Activated naive CD4-positive, alpha-beta T cell treated with anti-CD3 and anti-CD28 coated beads for 36 hours (primary cell): ENCODE data around the gene TTLL11. TPM values are rescaled to one million over a fixed set of nuclear protein-coding genes. Genes with fewer than 3 reads are reported as not detected.
"Not testable (repeated sequence)": the region's sequence is repeated elsewhere in the genome, so short reads cannot be mapped to it uniquely, and the experiment has no call there.

Source experiments
- CTCF ChIA-PET: fragments of 350-600 bp; sonication (Branson Sonifier 250); formaldehyde crosslinking; loops from one replicate; lab custom pipeline; 2021; ENCODE audit warnings: antibody characterized with exemption; lab: Charles Lee
- DNase-seq: peaks from one replicate; pipeline ENCODE4 v3.0.0-alpha.2; 2020
- H3K27ac Mint-ChIP-seq: one replicate; pipeline ENCODE4 v1.8.0; 2021; ENCODE audit warnings: mild to moderate bottlenecking, mixed read lengths
- H3K27me3 Mint-ChIP-seq: one replicate; pipeline ENCODE4 v1.8.0; 2021; ENCODE audit warnings: low read depth, mixed read lengths
- H3K36me3 Mint-ChIP-seq: one replicate; pipeline ENCODE4 v1.8.0; 2021; ENCODE audit warnings: low read depth, mixed read lengths
- H3K4me1 Mint-ChIP-seq: one replicate; pipeline ENCODE4 v1.8.0; 2021; ENCODE audit warnings: low read depth, mixed read lengths
- H3K4me3 Mint-ChIP-seq: one replicate; pipeline ENCODE4 v1.8.0; 2021; ENCODE audit warnings: mild to moderate bottlenecking, moderate library complexity, mixed read lengths
- H3K9me3 Mint-ChIP-seq: one replicate; pipeline ENCODE4 v1.8.0; 2021; ENCODE audit warnings: mixed read lengths
- intact Hi-C: fragments of 100-400 bp; cut with micrococcal nuclease; formaldehyde crosslinking; loops from one replicate; pipeline ENCODE4 v1.15.1; 2023
- total RNA-seq, 2 experiments: library from RNA; stranded (reverse); gene quantifications; one replicate each; pipeline ENCODE4 v1.2.3, GENCODE V29; 2021

The TTLL11 gene
- total RNA-seq, 2 experiments from 2014 or later = 0.84 to 0.86 TPM

DNA sequence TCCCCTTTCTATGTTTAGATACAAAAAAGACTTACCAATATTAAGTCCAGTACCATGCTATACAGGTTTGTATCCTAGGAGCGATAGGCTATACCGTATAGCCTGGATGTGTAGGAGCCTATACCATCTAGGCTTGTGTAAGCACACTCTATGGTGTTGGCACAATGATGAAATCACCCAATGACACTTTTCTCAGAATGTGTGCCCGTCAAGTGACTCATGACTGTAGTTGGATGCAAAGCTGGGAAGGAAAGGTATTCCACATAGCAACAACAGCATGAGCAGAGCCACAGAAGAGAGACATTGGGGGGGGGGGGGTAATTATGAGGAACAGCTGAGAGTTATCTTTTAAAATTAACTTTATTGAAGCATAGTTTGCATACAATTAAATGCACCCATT, 63.2 kb downstream of the TTLL11 start:
- H3K4me1 Mint-ChIP-seq = no peaks in the 10 kb centered on the region
- CTCF ChIA-PET = interaction anchor here (0.6 to 1.5 kb wide), 2 partner anchors 34 to 1161 kb away, joined by 3 to 4 read pairs; no protein-coding TSS in a partner anchor
- peaks cover 37% of the 10 kb centered on the region for H3K36me3 Mint-ChIP-seq
- H3K4me3 Mint-ChIP-seq = no peak overlapping the region
- no peak overlapping the region for H3K27ac Mint-ChIP-seq
- no peak for DNase-seq
- peaks cover 6% of the 10 kb centered on the region for H3K9me3 Mint-ChIP-seq
- intact Hi-C loops = no loop called here
- no peaks in the 10 kb centered on the region for H3K27me3 Mint-ChIP-seq

DNA sequence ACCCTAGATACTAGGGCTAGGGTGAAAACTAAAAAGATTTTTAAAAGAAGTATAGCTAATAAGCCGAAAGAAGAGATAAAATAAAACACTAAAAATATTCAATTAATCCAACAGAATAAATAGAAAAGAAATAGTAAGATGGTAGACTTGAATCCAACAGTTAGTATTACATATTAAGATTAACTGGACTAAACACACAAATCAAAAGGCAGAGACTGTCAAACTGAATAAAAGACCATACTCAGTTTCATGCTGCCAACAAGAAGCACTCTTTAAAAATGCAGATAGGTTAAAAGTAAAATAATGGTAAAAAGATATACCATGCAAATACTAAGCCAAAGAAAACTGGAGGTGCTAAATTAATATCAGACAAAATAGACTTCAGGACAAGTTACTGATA, 65.0 kb downstream of the TTLL11 start:
- Mint-ChIP-seq H3K36me3 (peaks cover 44% of the 10 kb centered on the region), H3K4me1 (no peaks in the 10 kb centered on the region), H3K4me3 (no peak overlapping the region), H3K27me3 (no peaks in the 10 kb centered on the region), H3K9me3 (peaks cover 10% of the 10 kb centered on the region), H3K27ac (no peak overlapping the region)
- CTCF ChIA-PET = no interaction called here
- intact Hi-C loops = no loop called here
- no peak for DNase-seq

DNA sequence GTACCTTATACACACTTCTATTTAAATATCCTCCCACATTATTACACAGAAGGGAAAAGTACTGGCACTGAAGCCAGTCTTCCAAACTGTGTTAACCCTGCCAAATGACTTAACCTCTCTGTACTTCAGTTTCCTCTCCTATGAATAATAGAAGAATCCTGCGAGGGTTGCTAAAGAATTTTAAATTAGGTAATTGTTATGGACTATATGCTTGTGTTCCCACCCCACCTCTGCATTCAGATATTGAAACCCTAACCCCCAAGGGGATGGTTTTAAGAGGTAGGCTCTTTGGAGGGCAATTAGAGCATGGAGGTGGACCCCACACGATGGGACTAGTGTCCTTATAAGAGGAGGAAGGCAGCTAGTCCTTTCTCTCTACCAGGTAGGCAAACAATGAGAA, 72.7 kb downstream of the TTLL11 start:
- Mint-ChIP-seq H3K4me1 (no peaks in the 10 kb centered on the region), H3K36me3 (peaks cover 16% of the 10 kb centered on the region), H3K27me3 (no peaks in the 10 kb centered on the region), H3K27ac (no peak overlapping the region), H3K4me3 (no peak overlapping the region), H3K9me3 (peaks cover 4% of the 10 kb centered on the region)
- no peak for DNase-seq
- CTCF ChIA-PET = no interaction called here
- intact Hi-C loops = no loop called here

DNA sequence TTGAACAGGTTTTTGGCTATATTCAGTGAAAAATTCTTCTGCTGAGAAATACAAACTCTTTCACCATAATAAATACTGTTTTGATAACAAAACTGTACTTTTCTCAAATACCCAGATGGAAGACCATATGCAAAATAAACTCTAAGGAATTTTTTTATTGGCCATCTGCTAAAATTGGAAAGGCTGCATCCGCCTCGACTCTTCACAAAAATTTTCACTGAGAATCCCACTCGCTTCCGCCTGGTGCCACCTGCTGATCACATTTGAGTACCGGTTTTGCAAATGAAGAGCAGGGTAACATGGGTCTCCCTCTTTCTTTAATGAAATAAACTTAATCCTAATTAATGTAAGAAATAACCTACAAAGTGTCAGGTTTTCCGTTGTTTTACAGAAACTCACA, 76.4 kb downstream of the TTLL11 start:
- Mint-ChIP-seq H3K4me1 (no peaks in the 10 kb centered on the region), H3K36me3 (peaks cover 1% of the 10 kb centered on the region), H3K27me3 (no peaks in the 10 kb centered on the region), H3K9me3 (no peaks in the 10 kb centered on the region), H3K4me3 (no peak overlapping the region), H3K27ac (no peak overlapping the region)
- intact Hi-C loops = no loop called here
- DNase-seq = no peak
- CTCF ChIA-PET = no interaction called here

DNA sequence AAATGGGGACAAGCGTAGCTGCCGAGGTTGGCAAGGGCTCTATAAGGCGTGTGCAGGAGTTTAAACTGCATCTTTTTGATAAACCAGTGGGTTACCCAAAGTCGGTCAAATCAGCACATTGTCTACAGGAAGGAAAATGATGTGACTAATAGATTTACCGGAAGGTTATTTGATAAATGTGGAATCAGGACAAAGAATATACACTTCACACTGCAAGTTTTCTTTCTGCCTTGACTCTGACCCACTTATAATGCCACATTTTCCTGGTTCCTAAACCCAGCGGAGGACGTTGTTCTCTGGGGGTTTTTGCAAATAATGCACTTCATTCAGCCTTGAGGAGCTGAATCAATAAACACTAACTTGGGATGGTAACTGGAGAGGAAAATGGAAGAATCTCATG, 76.8 kb downstream of the TTLL11 start:
- no peak for DNase-seq
- Mint-ChIP-seq H3K9me3 (no peaks in the 10 kb centered on the region), H3K36me3 (peaks cover 1% of the 10 kb centered on the region), H3K27me3 (no peaks in the 10 kb centered on the region), H3K27ac (no peak overlapping the region), H3K4me1 (no peaks in the 10 kb centered on the region), H3K4me3 (no peak overlapping the region)
- CTCF ChIA-PET = no interaction called here
- intact Hi-C loops = no loop called here

DNA sequence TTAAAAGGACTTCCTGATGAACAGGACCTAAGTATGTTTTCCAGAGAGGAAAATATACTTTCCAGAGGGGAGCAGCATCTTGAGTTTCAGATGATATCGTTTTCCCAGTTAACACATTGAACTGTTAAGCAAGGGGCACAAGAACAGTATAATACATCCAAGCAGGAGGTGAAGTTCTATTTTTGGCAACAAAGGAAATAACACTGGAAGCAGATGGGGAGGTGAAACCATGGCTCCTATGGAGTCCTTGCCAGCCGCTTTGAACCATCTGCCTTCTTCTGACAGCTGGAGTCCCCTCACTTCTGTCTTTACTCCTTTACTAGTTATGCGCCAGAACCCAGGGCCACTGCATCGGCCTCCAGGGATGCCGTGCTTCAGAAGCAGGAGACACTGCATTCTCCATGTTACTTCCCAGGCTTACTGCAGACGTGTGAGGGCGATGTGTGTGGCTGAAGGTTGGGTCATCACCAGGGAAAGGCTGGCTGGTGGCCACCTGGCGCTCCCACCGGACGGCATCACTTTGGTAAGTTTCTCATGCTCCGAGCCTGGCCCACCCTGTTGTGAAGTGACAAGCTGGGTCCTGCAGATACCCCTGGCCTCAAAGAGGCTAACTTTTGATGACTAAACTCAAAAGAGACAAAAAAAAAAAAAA, 77.8 kb downstream of the TTLL11 start:
- no peaks in the 10 kb centered on the region for H3K27me3 Mint-ChIP-seq
- peaks cover 1% of the 10 kb centered on the region for H3K36me3 Mint-ChIP-seq
- no peaks in the 10 kb centered on the region for H3K4me1 Mint-ChIP-seq
- CTCF ChIA-PET = no interaction called here
- H3K27ac Mint-ChIP-seq = no peak overlapping the region
- no peak for DNase-seq
- no peak overlapping the region for H3K4me3 Mint-ChIP-seq
- peaks cover 2% of the 10 kb centered on the region for H3K9me3 Mint-ChIP-seq
- intact Hi-C loops = no loop called here

DNA sequence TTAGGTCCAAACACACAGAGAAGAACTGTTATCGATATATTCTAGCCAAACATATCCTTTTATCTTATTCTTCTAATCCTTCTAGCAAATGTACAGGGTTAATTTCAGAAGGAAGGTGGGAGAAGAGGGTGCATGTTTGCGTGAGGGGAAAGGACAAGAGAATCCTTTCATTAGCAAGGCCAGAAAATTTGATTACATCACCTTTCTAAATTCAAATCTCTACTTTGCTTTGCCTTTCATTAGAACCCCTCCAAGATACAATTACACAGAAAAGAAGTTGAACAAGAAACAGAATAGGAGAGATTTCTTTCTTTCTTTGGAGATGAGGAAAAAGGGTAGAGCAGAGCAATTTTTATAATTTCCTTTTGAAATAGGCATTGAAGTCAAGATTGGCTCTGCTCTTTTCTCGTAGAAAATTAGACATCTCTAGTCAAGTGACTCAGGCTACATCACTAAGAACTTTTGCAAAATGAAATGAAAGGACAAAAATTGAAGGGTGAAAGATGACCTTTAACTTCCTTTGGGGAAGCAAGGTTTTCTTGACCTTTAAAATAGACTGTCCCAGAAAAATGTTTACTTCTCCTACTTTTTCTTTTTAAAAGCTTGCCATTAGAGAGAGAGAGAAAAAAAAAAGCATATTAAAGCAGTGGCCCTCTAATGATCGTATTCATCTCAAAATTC, 81.2 kb downstream of the TTLL11 start:
- no peak overlapping the region for H3K4me3 Mint-ChIP-seq
- intact Hi-C loops = no loop called here
- H3K27me3 Mint-ChIP-seq = no peaks in the 10 kb centered on the region
- peaks cover 1% of the 10 kb centered on the region for H3K36me3 Mint-ChIP-seq
- DNase-seq = no peak
- H3K27ac Mint-ChIP-seq = no peak overlapping the region
- peaks cover 2% of the 10 kb centered on the region for H3K9me3 Mint-ChIP-seq
- CTCF ChIA-PET = no interaction called here
- no peaks in the 10 kb centered on the region for H3K4me1 Mint-ChIP-seq

DNA sequence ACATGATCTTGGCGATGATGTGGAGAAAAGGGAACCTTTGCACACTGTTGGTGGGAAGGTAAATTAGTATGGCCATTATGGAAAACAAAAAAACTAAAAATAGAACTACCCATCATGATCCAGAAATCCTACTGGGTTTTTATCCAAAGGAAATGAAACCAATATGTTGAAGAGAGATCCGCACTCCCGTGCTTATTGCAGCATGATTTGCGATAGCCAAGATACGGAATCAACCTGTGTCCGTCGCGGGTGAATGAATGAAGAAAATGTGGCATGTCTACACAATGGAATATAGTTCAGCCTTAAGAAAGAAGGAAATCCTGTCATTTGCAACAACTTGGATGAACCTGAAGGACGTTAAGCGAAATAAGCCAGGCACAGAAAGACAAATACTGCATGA, 84.5 kb downstream of the TTLL11 start:
- Mint-ChIP-seq H3K9me3 (peaks cover 2% of the 10 kb centered on the region), H3K4me3 (no peak overlapping the region), H3K4me1 (no peaks in the 10 kb centered on the region), H3K36me3 (no peaks in the 10 kb centered on the region), H3K27ac (no peak overlapping the region), H3K27me3 (no peaks in the 10 kb centered on the region)
- CTCF ChIA-PET = no interaction called here
- intact Hi-C loops = no loop called here
- no peak for DNase-seq

DNA sequence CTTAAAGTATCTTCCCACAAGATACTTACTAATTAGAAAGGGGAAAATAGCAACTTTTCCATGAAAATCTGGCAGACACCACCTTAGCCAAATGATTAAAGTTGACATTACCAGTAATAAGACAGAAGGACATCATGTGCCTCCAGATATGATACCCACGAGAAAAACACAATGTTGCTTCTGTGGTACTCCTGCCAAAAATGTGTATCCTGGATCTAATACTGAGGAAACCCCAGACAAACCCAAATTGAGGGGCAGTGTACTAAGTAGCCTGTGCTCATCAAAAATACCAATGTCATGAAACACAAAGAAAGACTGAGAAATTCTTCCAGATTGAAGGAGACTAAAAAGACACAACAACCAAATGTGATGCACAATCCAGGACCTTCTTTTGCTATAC, 85.3 kb downstream of the TTLL11 start:
- no peaks in the 10 kb centered on the region for H3K4me1 Mint-ChIP-seq
- H3K27me3 Mint-ChIP-seq = no peaks in the 10 kb centered on the region
- no peak overlapping the region for H3K4me3 Mint-ChIP-seq
- CTCF ChIA-PET = no interaction called here
- no peaks in the 10 kb centered on the region for H3K36me3 Mint-ChIP-seq
- intact Hi-C loops = no loop called here
- H3K9me3 Mint-ChIP-seq = peaks cover 2% of the 10 kb centered on the region
- DNase-seq = no peak
- no peak overlapping the region for H3K27ac Mint-ChIP-seq

DNA sequence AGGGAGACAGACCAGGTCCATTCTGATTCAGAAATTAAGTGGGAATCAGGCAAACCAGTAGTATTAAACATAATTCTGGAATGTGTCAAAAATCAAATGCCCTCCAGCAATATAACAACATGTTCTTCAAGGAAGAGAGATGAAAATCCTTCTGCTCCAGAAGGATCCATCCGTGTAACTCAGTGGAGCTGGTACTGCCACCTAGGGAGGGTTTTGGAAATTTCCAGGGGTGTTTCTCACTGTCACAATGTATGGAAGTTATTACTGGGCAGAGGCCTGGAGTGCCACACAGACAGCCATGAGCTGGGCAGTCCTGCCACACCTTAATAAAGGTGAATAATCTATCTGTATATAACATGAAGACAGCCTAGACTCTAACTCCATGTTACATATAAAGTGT, 87.5 kb downstream of the TTLL11 start:
- CTCF ChIA-PET = no interaction called here
- H3K27me3 Mint-ChIP-seq = no peaks in the 10 kb centered on the region
- H3K27ac Mint-ChIP-seq = no peak overlapping the region
- H3K4me3 Mint-ChIP-seq = no peak overlapping the region
- H3K36me3 Mint-ChIP-seq = no peaks in the 10 kb centered on the region
- no peaks in the 10 kb centered on the region for H3K4me1 Mint-ChIP-seq
- no peak for DNase-seq
- H3K9me3 Mint-ChIP-seq = no peaks in the 10 kb centered on the region
- intact Hi-C loops = no loop called here

DNA sequence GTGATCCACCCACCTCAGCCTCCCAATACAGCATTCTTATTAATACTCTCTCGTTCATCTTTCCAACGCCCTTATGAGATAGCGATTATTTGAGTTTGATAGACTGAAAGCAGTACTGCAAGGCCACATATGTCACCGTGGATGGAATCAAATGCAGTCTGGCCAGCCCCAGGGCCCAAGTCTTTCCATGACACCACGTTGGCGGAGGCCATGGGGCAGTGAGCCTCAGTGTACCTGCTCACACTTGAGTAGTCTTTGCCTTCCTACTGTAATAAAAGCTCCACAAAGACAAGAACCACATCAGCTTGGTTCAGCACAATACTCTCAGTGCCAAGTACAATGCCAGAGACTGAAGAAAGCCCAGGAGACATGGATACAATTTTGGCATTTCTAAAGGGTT, 88.5 kb downstream of the TTLL11 start:
- H3K27me3 Mint-ChIP-seq = no peaks in the 10 kb centered on the region
- no peak overlapping the region for H3K27ac Mint-ChIP-seq
- no peaks in the 10 kb centered on the region for H3K36me3 Mint-ChIP-seq
- no peaks in the 10 kb centered on the region for H3K4me1 Mint-ChIP-seq
- H3K9me3 Mint-ChIP-seq = no peaks in the 10 kb centered on the region
- intact Hi-C loops = no loop called here
- DNase-seq = no peak
- CTCF ChIA-PET = no interaction called here
- H3K4me3 Mint-ChIP-seq = no peak overlapping the region

DNA sequence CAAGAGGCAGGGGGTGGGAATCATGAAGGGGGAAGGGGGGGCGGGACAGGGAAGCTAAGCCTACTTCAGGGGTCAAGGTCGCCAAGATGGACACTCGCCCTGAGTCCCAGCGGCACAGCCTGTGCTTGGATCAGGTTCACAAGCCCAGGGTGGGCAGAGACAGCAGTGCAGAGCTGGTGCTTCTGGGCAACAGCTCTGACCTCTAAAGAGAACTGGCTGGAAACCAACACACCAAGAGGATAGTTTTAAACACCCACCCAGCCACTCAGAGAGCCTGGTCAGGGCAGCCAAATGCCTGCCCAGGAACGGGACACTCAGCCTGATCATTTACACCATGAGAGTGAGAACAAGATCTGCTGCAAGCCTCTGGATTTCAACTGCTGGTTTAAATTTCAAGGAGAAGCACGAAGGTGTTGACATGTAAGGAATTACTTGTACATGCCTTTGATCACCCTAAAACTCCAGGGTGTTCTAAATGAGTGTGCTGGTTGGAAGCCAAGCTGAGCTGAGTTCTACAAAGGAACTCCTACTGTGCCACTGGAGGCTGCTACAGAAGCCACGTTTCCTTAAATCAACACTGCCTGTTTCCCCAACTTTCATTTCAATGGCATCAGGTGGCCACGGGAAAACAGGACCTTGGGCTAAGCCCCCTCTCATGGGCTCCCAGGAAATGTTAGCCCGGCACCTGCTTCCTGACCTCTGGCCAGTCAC, 91.5 kb downstream of the TTLL11 start:
- Mint-ChIP-seq H3K27ac (no peak overlapping the region), H3K27me3 (no peaks in the 10 kb centered on the region), H3K36me3 (no peaks in the 10 kb centered on the region), H3K4me3 (no peak overlapping the region), H3K9me3 (no peaks in the 10 kb centered on the region), H3K4me1 (peaks cover 4% of the 10 kb centered on the region)
- DNase-seq = no peak
- intact Hi-C loops = no loop called here
- CTCF ChIA-PET = no interaction called here

DNA sequence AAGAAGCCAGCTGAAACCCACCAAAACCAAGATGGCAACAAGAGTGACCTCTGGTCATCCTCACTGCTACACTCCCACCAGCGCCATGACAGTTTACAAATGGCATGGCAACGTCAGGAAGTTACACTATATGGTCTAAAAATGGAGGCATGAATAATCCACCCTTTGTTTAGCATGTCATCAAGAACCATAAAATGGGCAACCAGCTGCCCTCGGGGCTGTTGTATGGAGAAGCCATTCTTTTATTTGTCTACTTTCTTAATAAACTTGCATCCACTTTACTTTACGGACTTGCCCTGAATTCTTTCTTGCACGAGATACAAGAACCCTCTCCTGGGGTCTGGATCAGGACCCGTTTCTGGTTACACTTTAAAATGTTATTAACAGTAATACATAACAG, 92.6 kb downstream of the TTLL11 start:
- H3K4me1 Mint-ChIP-seq, DNase-seq, H3K27me3 Mint-ChIP-seq, H3K9me3 Mint-ChIP-seq, H3K36me3 Mint-ChIP-seq, H3K4me3 Mint-ChIP-seq, intact Hi-C loops, H3K27ac Mint-ChIP-seq: not testable (repeated sequence)
- CTCF ChIA-PET = interaction anchor here (0.6 kb wide), 1 partner anchor 58 kb away, joined by 3 read pairs; no protein-coding TSS in a partner anchor
